Retinal pigment epithelial cell (primary cell): Measurements from ENCODE around the gene RUNDC1.

ENCODE experiments used
- DNase-seq: peaks from one replicate; pipeline ENCODE4 v3.0.0-alpha.2; 2010; ENCODE audit warnings: low read depth
- H3K4me3 ChIP-seq: 2 replicates; pipeline ENCODE4 v1.5.1; 2011; ENCODE audit warnings: mild to moderate bottlenecking, low read length, control low read depth, moderate library complexity
- TF ChIP-seq, protein P1 (sequence below): conservative IDR thresholded peaks from 2 replicates; pipeline ENCODE4 v1.5.1; 2011; ENCODE audit warnings: low read depth, low read length, control low read depth, inconsistent platforms

The RUNDC1 gene

DNA sequence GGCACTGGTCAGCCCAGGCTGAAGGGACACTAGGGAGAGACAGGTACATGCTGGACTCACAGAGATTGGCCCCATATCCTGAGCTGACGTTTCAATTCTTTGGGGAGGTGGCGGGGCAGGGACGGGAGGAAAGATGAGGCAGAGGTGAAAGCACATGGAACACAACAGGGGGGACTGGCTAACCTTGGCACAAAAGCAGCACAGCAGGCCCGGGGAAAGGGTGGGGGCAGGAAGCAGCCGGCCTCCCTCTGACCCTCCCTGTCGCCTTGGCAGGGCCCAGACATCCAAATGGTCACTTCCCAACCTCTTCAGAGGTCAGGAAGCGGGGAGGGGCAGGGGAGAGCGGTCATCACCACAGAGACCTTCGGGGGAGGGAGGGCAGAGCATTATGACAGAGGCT, 35.2 kb downstream of the RUNDC1 start:
- DNase-seq = no peak
- TF ChIP-seq, protein P1, sequence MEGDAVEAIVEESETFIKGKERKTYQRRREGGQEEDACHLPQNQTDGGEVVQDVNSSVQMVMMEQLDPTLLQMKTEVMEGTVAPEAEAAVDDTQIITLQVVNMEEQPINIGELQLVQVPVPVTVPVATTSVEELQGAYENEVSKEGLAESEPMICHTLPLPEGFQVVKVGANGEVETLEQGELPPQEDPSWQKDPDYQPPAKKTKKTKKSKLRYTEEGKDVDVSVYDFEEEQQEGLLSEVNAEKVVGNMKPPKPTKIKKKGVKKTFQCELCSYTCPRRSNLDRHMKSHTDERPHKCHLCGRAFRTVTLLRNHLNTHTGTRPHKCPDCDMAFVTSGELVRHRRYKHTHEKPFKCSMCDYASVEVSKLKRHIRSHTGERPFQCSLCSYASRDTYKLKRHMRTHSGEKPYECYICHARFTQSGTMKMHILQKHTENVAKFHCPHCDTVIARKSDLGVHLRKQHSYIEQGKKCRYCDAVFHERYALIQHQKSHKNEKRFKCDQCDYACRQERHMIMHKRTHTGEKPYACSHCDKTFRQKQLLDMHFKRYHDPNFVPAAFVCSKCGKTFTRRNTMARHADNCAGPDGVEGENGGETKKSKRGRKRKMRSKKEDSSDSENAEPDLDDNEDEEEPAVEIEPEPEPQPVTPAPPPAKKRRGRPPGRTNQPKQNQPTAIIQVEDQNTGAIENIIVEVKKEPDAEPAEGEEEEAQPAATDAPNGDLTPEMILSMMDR = no peak
- H3K4me3 ChIP-seq = no peak overlapping the region

DNA sequence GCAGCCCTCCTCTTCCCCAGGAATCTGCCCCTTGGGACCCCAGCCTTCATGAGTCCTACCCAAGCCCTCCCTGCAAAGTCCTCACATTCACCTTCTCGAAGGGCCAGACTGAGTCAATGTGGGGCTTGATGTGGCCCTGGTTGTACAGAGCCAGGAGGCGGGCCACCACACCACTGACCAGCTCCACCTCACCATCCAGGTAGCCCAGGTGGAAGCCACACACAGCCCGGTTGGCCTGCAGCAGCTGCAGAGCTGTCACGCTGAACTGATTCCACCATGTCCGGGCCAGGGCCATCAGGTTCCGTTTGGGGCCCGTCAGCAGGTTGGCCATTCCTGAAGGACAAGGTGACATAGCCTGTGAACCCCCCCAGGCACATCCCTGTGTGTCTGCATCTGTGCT, 35.9 kb downstream of the RUNDC1 start:
- H3K4me3 ChIP-seq = no peak overlapping the region
- TF ChIP-seq, protein P1 = no peak
- DNase-seq = no peak

DNA sequence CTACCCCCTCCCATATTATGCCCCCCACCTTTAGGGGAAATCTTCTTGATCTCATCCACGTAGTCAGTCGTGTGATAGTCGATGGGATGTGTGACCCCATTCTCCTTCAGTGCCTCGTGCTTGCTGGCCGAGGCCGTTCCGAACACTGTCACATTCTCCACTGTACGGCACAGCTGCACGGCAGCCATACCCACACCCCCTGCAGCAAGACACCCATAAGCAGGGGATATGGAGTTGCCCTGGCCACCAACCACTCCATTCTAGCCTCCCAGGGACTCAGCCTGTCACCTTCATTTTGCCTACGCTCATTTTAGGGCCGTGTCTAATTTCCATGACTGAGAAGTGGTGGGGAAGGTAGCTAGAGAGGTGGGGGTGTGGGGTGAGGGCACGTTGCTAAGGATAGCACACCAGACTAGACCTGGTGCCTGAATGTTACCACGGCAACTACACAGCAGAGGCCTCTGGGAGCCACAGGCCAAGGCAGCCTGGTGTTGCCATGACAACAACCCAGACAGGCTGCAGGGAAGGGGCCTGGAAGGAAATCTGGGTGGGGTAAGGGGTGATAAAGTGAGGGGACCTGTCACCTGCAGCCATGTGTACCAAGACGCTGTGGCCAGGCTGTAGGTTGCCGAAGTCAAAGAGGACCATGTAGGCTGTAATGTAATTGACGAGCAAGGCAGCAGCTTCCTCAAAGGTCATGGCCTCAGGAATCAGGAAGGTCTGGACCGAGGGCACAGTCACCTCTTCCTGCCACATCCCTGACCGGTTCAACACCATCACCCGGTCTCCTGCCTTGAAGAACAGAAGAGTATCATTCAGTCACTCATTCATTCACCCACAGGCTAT, 37.9 kb downstream of the RUNDC1 start:
- no peak for DNase-seq
- TF ChIP-seq, protein P1 = no peak
- no peak overlapping the region for H3K4me3 ChIP-seq

DNA sequence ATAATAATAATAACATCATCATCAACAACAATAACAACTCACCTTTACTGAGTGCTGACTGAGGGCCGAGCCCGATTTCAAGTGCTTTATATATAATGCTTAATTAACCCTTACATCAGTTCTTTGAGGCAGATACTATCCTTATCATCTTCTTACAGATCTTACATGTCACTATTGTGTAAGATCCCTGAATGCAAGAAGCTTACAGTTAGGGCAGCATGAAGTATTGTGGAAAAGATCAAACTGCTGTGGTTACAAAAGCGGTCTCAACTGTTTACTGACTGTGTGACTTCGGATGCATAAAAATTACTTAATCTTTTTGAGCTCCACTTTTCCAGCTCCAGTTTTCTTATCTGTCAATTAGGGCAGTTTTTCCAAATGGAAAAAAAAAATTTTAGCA, 38.6 kb downstream of the RUNDC1 start:
- no peak overlapping the region for H3K4me3 ChIP-seq
- TF ChIP-seq, protein P1 = no peak
- no peak for DNase-seq

DNA sequence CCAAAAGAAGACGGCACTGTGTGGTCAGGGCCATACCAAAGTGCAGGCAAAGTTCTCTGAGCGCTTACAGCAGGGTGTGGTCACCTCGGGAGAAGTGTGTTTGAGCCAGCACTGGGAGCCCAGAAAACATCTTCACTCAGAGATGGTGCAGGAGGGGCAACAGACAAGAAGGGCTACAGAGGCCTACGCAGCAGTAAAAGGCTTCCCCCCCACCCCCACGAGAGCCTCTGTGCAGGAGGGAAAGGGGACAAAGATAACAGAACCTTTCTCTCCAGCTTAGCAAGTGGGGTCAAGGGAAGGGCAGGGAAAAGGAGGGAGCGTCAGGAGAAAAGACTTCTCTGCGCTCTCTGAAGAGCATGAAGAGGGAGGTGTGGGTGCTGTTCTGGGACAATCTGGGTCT, 39.1 kb downstream of the RUNDC1 start:
- TF ChIP-seq, protein P1 = no peak
- peak overlapping the region; percentile 14 for H3K4me3 ChIP-seq
- no peak for DNase-seq

DNA sequence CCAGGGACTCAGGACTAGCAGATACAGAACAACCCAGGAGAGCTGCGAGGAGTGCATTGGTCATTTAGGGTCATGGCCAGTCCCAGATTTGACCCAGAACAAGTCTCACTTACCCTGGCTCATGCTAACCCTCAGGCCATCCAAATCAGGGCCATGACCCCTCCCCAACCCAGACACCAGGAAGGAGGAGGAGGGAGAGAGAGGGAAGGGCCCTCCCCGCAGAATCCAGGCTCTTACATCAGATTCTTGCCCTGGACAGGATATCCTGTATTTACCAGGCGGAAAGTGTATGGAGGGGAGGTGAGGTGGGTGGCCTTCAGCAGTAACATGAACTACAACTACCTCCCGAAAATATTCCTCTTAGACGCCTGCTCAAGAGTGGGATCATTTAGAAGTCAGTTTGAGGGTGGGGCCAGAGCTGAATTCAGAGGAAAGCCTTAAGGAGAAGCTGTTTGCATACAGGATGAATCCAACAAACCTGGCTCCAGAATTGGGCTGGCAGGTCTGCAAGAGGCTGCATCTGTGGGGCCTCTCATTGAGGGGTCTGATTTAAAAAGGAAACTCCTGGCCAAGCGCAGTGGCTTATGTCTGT, 39.8 kb downstream of the RUNDC1 start:
- no peak for DNase-seq
- peak overlapping the region; percentile 7 for H3K4me3 ChIP-seq
- TF ChIP-seq, protein P1 = no peak
